Measurements from ENCODE around the gene EPAS1.

The EPAS1 gene

GRCh38 chr2:46413631-46414030, 116.4 kb downstream of the EPAS1 start:
- no peak for DNase-seq

GRCh38 chr2:46414701-46415100, 117.5 kb downstream of the EPAS1 start:
- no peak for DNase-seq

GRCh38 chr2:46416280-46416679, 119.1 kb downstream of the EPAS1 start:
- no peak for DNase-seq

GRCh38 chr2:46416739-46417403, 119.7 kb downstream of the EPAS1 start:
- no peak for DNase-seq

- no peak for DNase-seq
These were observed 123.7 kb downstream of the EPAS1 start for GRCh38 chr2:46420945-46421344.

- DNase-seq = no peak
These were observed 124.2 kb downstream of the EPAS1 start for GRCh38 chr2:46421361-46421760.

- DNase-seq = no peak
These were observed 125.6 kb downstream of the EPAS1 start for GRCh38 chr2:46422717-46423394.

GRCh38 chr2:46424937-46425336, 127.7 kb downstream of the EPAS1 start:
- DNase-seq = no peak

- DNase-seq = no peak
These were observed 131.8 kb downstream of the EPAS1 start for GRCh38 chr2:46428911-46429436.

GRCh38 chr2:46430413-46430812, 133.2 kb downstream of the EPAS1 start:
- DNase-seq = no peak

- DNase-seq = no peak
These were observed 133.8 kb downstream of the EPAS1 start for GRCh38 chr2:46430992-46431391.

- DNase-seq = no peak
These were observed 134.5 kb downstream of the EPAS1 start for GRCh38 chr2:46431481-46432235.

GRCh38 chr2:46434851-46435273, 137.7 kb downstream of the EPAS1 start:
- DNase-seq = no peak

- no peak for DNase-seq
These were observed 138.1 kb downstream of the EPAS1 start for GRCh38 chr2:46435353-46435752.

GRCh38 chr2:46435796-46436360, 138.7 kb downstream of the EPAS1 start:
- DNase-seq = no peak
